ENCODE data around the gene C11orf68. TPM values are rescaled to one million over a fixed set of nuclear protein-coding genes. Genes with fewer than 3 reads are reported as not detected.

Gene C11orf68
- total and polyA plus RNA-seq, 2 of the 8 experiments (the other 6 are each of a cell fraction or from before 2014, with no cell fraction given) = 24.0 to 51.2 TPM

GRCh38 chr11:65895482-65895981, 23.3 kb downstream of the C11orf68 start:
- Histone ChIP-seq H2BK12ac (ENCODE audit: low read depth, low read length) (no peak overlapping the region), H3K9me3 (ENCODE audit: insufficient read depth in 2 of 2, low read depth in 1 of 2, low read length in 1 of 2) (no peaks in the 10 kb centered on the region), H3K4ac (replicated peaks; ENCODE audit: insufficient read length, low read depth, low read length) (no peak overlapping the region), H2BK5ac (ENCODE audit: low read depth, low read length) (no peak overlapping the region), H3K18ac (ENCODE audit: extremely low read depth, low read length) (no peak overlapping the region), H3K9ac (replicated peaks in 1 of 4; ENCODE audit: extremely low read depth in 1 of 4, low read depth in 3 of 4, low read length in 3 of 4) (no peak overlapping the region), H3K14ac (ENCODE audit: insufficient read length) (no peak overlapping the region), H3K27me3 (replicated peaks in 1 of 4; ENCODE audit: control insufficient read depth in 3 of 4, extremely low read depth in 1 of 4, insufficient read depth in 3 of 4, low read length in 3 of 4) (peaks cover 11 to 22% (median 18%) of the 10 kb centered on the region in 4 experiments), H4K91ac (replicated peaks; ENCODE audit: insufficient read length, low read length) (no peak overlapping the region), H3K36me3 (ENCODE audit: control insufficient read depth in 2 of 4, insufficient read depth in 4 of 4, low read length in 3 of 4) (no peaks in the 10 kb centered on the region), H3K27ac (ENCODE audit: low read depth, low read length) (no peak overlapping the region), H3K4me1 (replicated peaks in 1 of 4; ENCODE audit: control insufficient read depth in 3 of 4, insufficient read depth in 4 of 4, low read length in 3 of 4) (peaks cover 0 to 18% (median 6%) of the 10 kb centered on the region in 4 experiments; a peak in 6 of 7 replicates), H3K79me2 (ENCODE audit: control insufficient read depth in 1 of 2, insufficient read depth in 2 of 2, low read length in 2 of 2) (no peaks in the 10 kb centered on the region), H2BK20ac (ENCODE audit: low read length) (no peak overlapping the region), H3K4me3 (ENCODE audit: extremely low read depth in 1 of 4, insufficient read depth in 2 of 4, low read depth in 3 of 4, low read length in 4 of 4) (no peak overlapping the region), H2AFZ (ENCODE audit: low read length) (no peak overlapping the region), H4K5ac (ENCODE audit: insufficient read length, low read depth, low read length) (no peak overlapping the region), H3K4me2 (ENCODE audit: insufficient read depth in 1 of 2, low read depth in 2 of 2, low read length in 2 of 2) (no peak overlapping the region), H4K20me1 (replicated peaks in 1 of 2; ENCODE audit: control insufficient read depth in 1 of 2, insufficient read depth in 2 of 2, low read length in 2 of 2) (peaks cover 0 to 4% of the 10 kb centered on the region in 2 experiments), H3K23me2 (ENCODE audit: low read depth, low read length) (peaks cover 18% of the 10 kb centered on the region; the same call in 1 of the 2 replicates), H2BK15ac (ENCODE audit: low read length) (no peak overlapping the region), H3K79me1 (ENCODE audit: low read depth, low read length) (no peaks in the 10 kb centered on the region; the same call in 1 of the 2 replicates), H4K8ac (ENCODE audit: extremely low read depth, insufficient read depth, low read length) (no peak overlapping the region), H2AK5ac (ENCODE audit: low read depth, low read length) (0 out of 2 replicates have a peak overlapping the region, but pooled peaks have one; percentile 65), H3K23ac (ENCODE audit: insufficient read length) (no peak overlapping the region), H3K56ac (replicated peaks; ENCODE audit: insufficient read length, low read depth, low read length) (no peak overlapping the region), H2BK120ac (replicated peaks; ENCODE audit: low read depth, low read length) (no peak overlapping the region)
- DNase-seq (ENCODE audit: low read depth in 1 of 2, low spot score in 2 of 2) (no peak), FAIRE-seq (no peak)
- ChIA-PET POLR2A (ENCODE audit: partially characterized antibody) (interaction anchor here (1.3 to 1.9 kb wide), 3 partner anchors 22 to 85 kb away, joined by 3 to 5 read pairs (median 4); no protein-coding TSS in a partner anchor), CTCF (ENCODE audit: partially characterized antibody) (interaction anchor here (0.9 to 15.0 kb wide), 5 partner anchors 8 to 89 kb away, joined by 3 to 281 read pairs (median 150); partner anchors contain the start of genes CCDC85B and FIBP)
- 89% methylated on average over 5 of the region's 5 CpGs; no CpG with 5 or more reads in 1 of the 2 experiments for WGBS, 2 experiments (ENCODE audit: extremely low coverage in 1 of 2, insufficient coverage in 1 of 2, insufficient read length in 1 of 2, insufficient replicate concordance in 2 of 2, low coverage in 1 of 2, low lambda C conversion rate in 2 of 2, missing lambda C conversion rate in 1 of 2)
- TF ChIP-seq PHF8 (conservative IDR thresholded peaks at IDR 0.05; ENCODE audit: low read depth, low read length) = no peak
- TF ChIP-seq SAP30 (IDR thresholded peaks at IDR 0.05; ENCODE audit: insufficient read depth, insufficient replicate concordance, low read length) = no peak
